Esophagus squamous epithelium (tissue), 4 donors: Measurements from ENCODE around the gene LDLRAD4.

Experiments
- POLR2A ChIP-seq, 4 donors: fragments of 450-650 bp; IDR thresholded peaks; one replicate each; pipeline ENCODE4 v1.6.1; 2017; ENCODE audit warnings: antibody characterized with exemption in 4 of 4, mild to moderate bottlenecking in 4 of 4, moderate library complexity in 3 of 4
- TF ChIP-seq, protein P1 (sequence below), 6 experiments: fragments of 450-650 bp in 4 of 6; fragments of 200-600 bp in 2 of 6; sonication (generic) in 2 of 6; IDR thresholded peaks; one replicate each; pipeline ENCODE4 v1.5.1; 2016 to 2019; ENCODE audit warnings: antibody characterized with exemption in 6 of 6, mild to moderate bottlenecking in 4 of 6, moderate library complexity in 4 of 6

DNA sequence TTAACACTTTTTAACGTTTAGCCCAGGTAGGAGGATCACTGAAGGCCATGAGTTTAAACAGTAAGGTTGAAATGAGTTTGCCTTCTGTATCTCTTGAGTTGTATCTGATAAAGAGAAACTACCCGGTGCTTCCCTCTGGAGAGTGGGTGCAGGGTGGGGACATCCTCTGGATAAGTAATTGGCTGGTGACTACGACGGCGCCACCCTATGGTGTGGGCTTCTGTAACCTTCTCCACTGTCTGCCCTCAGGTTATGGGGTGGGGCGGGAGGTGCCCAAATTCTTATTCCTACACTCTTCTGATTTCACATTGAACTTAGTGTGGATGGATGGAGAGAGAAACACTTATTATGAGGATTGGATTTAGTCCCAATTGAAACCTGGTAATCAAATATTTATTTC, 68.8 kb downstream of the LDLRAD4 start:
- no peak for TF ChIP-seq POLR2A (IDR thresholded peaks at IDR 0.05)
- TF ChIP-seq, protein P1, sequence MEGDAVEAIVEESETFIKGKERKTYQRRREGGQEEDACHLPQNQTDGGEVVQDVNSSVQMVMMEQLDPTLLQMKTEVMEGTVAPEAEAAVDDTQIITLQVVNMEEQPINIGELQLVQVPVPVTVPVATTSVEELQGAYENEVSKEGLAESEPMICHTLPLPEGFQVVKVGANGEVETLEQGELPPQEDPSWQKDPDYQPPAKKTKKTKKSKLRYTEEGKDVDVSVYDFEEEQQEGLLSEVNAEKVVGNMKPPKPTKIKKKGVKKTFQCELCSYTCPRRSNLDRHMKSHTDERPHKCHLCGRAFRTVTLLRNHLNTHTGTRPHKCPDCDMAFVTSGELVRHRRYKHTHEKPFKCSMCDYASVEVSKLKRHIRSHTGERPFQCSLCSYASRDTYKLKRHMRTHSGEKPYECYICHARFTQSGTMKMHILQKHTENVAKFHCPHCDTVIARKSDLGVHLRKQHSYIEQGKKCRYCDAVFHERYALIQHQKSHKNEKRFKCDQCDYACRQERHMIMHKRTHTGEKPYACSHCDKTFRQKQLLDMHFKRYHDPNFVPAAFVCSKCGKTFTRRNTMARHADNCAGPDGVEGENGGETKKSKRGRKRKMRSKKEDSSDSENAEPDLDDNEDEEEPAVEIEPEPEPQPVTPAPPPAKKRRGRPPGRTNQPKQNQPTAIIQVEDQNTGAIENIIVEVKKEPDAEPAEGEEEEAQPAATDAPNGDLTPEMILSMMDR (IDR thresholded peaks at IDR 0.05) = no peak
